Pons (tissue), 1 donor: ENCODE results near the gene TRMT10C.
"Not testable (repeated sequence)": the region's sequence is repeated elsewhere in the genome, so short reads cannot be mapped to it uniquely, and the experiment has no call there.

ENCODE experiments used
- DNase-seq: peaks from one replicate; pipeline ENCODE4 v3.0.0-alpha.2; 2016; ENCODE audit warnings: low spot score

The TRMT10C gene

DNA sequence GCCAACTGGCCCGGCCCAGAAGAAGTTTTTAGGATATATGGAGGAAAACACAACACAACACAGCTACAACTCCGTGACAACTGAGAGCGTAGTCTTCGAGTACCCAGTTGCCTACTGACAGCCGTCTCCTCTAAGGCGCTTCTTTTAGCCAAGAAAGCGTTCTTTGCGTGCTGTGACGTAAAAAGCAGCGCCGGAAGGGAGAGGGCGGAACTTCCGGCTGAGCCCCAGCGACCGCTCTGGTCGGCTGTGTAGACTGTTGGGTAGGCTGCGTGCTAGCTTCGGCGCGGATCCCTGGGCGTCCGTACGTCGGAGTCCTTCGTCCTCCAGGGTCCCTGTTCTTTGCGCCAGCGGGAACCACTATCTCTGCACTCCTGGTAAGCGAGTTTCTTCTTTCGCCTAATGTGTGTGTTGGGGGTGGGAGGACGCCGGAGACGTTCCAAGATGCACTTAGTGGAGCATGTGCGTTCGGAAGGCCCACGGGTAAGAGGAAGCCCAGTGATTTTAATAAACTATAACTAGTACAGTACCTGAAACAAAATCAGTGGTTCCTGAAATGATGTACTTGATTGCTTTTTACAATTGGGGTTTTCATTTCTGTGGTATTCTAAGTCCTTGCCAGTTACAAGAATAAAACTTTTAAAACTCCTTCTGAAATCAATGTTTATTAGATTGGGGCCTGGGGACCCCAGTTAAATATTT lies at the start of gene TRMT10C:
Gene TRMT10C (plus strand): TSS at position 239 of the 699 bp plus-strand sequence. CDS start 2,914 bp downstream, outside the sequence.
- DNase-seq = peak; percentile 93

DNA sequence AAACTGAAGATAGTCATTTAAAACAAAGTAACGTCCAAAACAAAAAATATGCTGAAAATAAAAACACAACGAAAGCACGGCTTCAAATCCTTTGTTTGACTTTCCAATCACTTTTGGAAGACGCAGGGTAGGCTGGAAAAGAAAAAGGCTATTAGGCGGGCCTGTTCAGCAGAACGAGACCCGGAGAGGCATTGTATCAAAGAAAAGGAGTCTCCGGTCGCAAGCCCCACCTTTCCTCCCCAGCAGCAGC lies 49.3 kb upstream of the TRMT10C start:
- DNase-seq = peak; percentile 51

DNA sequence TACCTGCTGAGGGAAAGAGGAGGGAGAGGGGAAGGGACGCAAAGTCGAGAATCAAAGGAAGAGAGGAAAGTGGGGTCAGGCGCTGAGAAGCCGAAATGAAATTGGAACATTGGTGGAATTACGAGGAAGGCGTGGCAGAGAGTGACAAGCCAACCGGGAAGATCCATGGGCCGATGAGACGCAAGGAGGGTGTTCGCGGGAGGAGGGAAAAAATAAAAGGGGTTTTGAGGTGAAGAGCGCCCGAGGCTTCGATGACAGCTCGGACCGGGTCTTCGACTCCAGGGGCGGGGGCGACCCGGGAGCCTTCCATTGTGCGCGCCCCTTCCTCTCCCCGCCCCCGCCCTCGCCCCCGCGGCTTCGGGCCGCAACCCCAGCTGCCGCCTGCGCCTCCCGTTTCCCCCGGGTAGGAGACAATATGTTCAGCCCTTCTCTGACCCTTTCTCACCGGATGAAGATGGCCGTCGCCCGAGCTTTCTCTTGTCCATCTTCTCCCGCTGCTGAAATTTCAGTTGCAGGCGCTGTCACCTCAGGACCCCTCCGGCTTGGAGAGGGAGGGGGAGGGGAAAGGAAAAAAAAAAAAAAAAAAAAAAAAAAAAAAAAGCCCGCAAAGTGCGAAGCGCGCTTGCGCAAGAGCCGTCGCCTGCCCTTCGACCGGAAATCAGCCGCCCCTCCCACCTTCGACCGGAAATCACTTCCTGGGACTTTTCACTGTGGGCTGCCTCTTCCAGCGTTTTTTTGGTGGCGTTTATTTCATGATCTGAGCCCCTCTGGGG lies 48.8 kb upstream of the TRMT10C start, which contains the start of gene SENP7:
Gene SENP7 (minus strand): TSS at position 567 of the 773 bp plus-strand sequence. CDS start 82 bp downstream, at position 485.
- DNase-seq = no peak

GRCh38 chr3:101513419-101513986 lies 48.2 kb upstream of the TRMT10C start:
- DNase-seq = peak; percentile 80

- no peak for DNase-seq
These were observed 43.2 kb upstream of the TRMT10C start for GRCh38 chr3:101518421-101518871.

GRCh38 chr3:101519685-101520365 lies 41.8 kb upstream of the TRMT10C start:
- no peak for DNase-seq

GRCh38 chr3:101521211-101521701 lies 40.4 kb upstream of the TRMT10C start:
- DNase-seq = no peak

DNA sequence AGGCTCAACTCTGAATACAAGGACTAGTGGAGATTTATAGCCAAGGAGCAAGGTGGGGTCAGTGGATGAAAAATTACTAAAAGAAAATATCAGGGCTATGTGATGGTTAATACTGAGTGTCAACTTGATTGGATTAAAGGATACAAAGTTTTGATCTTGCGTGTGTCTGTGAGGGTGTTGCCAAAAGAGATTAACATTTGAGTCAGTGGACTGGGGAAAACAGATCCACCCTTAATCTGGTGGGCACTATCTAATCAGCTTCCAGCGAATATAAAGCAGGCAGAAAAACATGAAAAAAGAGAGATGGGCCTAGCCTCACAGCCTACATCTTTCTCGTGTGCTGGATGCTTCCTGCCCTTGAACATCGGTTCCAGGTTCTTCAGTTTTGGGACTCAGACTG lies 34.2 kb upstream of the TRMT10C start:
- no peak for DNase-seq

DNA sequence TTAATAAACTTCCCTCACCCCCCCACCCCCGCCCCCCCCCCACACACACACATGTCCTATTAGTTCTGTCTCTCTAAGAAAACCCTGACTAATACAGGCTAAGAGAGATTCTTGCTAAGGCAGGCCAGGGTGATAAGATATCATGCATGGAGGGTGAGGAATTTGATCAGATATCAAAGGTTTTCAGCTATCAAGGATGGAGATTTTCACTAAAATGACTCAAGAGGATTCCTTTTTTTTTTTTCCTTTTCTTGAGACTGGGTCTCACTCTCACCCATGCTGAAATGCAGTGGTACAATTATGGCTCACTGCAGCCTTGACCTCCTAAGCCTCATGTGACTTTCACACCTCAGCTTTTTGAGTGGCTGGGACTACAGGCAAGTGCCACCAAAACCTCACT lies 33.8 kb upstream of the TRMT10C start:
- no peak for DNase-seq

DNA sequence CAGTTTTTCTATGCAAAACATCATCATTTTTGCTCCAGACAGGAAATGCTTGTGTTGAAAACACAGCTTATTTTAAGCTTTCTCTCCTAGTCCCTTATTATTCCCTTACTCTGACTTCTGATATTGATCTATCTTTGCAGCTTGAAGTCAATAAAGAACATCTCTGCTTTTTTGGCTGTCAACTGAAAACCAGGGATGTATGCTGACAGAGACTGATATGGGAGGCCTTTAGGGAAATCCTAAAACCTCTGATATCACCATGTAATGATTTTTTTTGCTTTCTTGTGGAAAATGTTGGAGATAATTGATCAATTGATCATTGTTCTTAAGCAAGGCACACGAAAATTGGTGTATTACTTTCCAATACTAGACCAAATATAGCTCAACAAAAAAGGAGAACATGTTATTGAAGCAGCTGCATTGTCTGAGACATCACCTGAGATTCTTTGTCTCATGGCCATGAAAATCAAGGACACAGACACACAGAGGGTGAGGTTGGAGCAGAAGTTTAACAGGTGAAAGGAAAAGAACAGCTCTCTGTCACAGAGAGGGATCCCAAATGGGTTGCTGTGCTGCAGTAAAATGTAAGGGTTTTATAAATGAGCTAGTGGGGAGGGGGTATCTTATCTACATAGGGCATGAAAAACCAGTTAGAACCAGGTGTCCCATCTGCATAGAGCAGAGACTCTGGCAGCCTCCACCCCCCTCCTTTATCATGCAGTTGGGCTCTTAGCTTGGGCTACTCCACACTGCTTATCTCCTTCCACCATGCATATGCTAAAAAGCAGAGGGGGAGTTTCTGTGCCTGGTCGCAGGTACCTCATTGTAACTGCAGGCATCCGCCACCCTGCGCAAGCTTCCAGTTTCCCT lies 31.6 kb upstream of the TRMT10C start:
- no peak for DNase-seq

GRCh38 chr3:101530686-101531047 lies 31.0 kb upstream of the TRMT10C start:
- DNase-seq = no peak

DNA sequence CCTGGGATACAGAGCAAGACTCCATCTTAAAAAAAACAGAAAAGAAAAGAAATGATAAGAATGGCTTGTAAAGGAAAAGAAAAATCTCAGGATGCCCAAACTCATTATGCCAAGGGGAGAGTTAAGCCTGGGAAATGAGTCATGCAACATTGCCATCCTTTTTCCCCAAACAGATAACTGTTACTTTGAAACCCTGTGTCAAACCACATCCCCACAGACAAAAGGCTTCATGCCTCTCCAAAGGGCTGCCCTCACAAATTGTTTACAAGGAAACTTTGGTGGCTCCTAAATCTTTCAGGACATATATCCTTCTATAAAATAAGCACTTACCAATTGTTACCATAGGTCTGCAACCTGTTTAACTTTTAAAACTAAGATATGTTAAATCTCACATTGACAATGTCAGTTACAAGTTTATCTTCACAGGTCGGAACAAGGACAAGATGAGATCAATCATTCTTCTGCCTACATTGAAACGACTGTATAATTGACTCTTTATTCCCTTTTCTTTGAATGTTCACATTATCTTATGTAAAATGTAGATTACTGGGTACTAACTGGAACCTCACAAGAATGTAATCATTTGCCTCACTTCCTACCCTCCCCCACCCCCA lies 30.1 kb upstream of the TRMT10C start:
- no peak for DNase-seq

GRCh38 chr3:101532783-101533602 lies 28.7 kb upstream of the TRMT10C start:
- DNase-seq = no peak

- no peak for DNase-seq
These were observed 28.1 kb upstream of the TRMT10C start for GRCh38 chr3:101533603-101533968.

DNA sequence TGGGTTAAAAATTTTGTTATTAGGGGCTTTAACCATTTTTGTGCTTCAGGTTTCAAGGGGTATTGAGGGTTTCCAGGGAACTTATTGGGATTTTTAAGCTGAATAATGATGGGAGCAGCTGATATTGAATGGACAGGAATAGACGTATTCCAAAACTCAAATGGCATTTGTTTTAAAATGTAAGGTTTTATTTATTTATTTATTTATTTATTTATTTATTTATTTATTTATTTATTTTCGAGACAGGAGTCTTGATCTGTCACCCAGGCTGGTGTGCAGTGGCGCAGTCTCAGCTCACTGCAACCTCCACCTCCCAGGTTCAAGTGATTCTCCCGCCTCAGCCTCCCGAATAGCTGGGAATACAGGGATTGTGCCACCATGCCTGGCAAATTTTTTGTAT lies 26.4 kb upstream of the TRMT10C start:
- no peak for DNase-seq

DNA sequence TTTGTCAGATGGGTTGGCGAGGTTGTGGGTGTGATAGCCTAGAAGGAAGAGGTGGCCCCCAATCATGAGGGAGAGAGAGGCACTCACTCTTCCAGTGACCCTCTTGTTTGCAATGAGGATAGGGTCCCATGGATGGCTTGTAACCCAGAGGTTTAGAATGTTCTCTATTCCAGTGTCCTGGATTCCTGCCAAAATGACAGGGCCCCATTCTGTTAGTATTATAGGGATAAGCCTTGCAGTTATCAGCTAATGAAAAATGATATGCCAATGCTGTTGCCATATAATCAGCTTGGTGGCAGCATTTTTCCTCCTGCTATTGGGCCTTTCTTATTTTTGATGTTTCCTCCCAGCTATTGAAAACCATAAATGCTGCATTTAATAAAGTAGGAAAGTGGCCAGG lies 25.4 kb upstream of the TRMT10C start:
- no peak for DNase-seq

GRCh38 chr3:101536955-101537354 lies 24.7 kb upstream of the TRMT10C start:
- not testable (repeated sequence) for DNase-seq

DNA sequence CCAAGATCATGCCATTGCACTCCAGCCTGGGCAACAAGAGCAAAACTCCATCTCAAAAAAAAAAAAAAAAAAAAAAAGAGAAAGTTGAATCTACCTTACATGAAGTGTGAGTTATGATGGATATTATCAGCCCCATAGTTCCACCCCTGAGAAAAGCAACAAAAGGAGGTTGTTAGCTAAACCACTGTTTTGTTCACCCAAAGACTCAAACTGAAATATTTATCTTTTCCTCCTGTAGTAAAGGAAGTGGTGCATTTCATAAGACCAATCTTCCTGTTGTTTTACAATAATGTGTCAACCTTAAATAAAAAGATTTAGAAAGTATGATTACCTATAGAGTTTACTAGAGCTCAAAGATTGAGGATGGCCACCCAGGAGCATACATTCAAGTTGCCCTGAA lies 18.7 kb upstream of the TRMT10C start:
- DNase-seq = no peak

- no peak for DNase-seq
These were observed 17.4 kb upstream of the TRMT10C start for GRCh38 chr3:101544161-101544850.
